ENCODE measurements around the gene OR51G2.

Gene OR51G2

GRCh38 chr11:4891996-4892640 lies 27.0 kb downstream of the OR51G2 start:
- H3K4me3 ChIP-seq (ENCODE audit: low read length): no peak overlapping the region
- peak; percentile 82 for DNase-seq (ENCODE audit: low read depth)
- TF ChIP-seq CTCF (conservative IDR thresholded peaks at IDR 0.05; ENCODE audit: low read length): peak; percentile 28

GRCh38 chr11:4890279-4890678 lies 28.9 kb downstream of the OR51G2 start:
- H3K4me3 ChIP-seq (ENCODE audit: low read length): no peak overlapping the region
- DNase-seq (ENCODE audit: low read depth): no peak
- no peak for TF ChIP-seq CTCF (conservative IDR thresholded peaks at IDR 0.05; ENCODE audit: low read length)

DNA sequence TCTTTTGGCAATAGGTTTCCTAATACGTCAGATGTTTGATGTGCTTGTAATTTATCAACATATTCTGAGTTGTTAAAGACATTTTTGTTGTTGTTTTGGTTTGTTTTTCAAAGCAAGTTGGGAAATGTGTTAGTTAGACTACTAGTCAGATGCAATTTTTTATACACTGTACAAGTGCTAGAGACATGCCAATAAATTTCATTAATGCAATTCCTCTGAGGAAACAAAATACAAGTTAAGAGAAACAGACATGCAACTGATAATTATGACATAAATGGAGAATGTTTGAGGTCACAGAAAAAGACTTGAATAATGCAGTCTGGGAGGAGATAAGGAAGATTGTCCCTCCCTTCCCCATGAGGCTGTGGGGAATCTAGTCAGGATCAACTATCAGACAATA lies 31.6 kb downstream of the OR51G2 start:
- no peak for TF ChIP-seq CTCF (conservative IDR thresholded peaks at IDR 0.05; ENCODE audit: low read length)
- no peak for DNase-seq (ENCODE audit: low read depth)
- no peak overlapping the region for H3K4me3 ChIP-seq (ENCODE audit: low read length)

GRCh38 chr11:4886186-4886585 lies 33.0 kb downstream of the OR51G2 start:
- no peak overlapping the region for H3K4me3 ChIP-seq (ENCODE audit: low read length)

DNA sequence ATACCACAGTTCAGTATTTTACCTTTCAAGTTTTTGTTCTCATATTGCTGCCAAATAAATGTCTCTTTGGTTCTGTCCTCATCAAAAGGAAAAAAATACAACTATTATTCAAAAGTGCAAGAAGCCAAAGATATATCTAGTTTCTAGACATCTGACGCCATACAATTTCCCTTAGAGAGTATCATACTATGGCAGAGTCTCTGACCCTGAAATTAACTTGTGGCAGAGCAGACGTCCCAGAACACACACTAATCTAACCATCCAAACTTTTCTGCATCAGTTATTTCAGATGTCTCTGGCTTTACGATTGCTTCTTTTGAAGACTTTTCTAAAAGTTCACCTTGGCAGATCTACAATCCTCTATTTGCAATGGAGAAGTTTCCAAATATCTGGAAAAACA lies 34.8 kb downstream of the OR51G2 start:
- TF ChIP-seq CTCF (conservative IDR thresholded peaks at IDR 0.05; ENCODE audit: low read length): no peak

More at GRCh38 chr11:4886186-4886585, 33.0 kb downstream of the OR51G2 start:
- TF ChIP-seq CTCF (conservative IDR thresholded peaks at IDR 0.05; ENCODE audit: low read length): no peak
- no peak for DNase-seq (ENCODE audit: low read depth)

DNA sequence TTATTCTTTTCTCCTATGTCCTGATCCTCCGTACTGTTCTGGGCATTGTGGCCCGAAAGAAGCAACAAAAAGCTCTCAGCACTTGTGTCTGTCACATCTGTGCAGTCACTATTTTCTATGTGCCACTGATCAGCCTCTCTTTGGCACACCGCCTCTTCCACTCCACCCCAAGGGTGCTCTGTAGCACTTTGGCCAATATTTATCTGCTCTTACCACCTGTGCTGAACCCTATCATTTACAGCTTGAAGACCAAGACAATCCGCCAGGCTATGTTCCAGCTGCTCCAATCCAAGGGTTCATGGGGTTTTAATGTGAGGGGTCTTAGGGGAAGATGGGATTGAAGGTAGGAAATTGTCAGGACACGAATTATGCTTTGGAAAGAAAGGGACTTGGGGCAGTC lies 36.6 kb downstream of the OR51G2 start:
- no peak overlapping the region for H3K4me3 ChIP-seq (ENCODE audit: low read length)
- no peak for DNase-seq (ENCODE audit: low read depth)
- TF ChIP-seq CTCF (conservative IDR thresholded peaks at IDR 0.05; ENCODE audit: low read length): no peak

More for the DNA sequence above, 34.8 kb downstream of the OR51G2 start:
- H3K4me3 ChIP-seq (ENCODE audit: low read length): no peak overlapping the region
- DNase-seq (ENCODE audit: low read depth): no peak

- no peak within 1 kb of the TSS for H3K4me3 ChIP-seq (ENCODE audit: low read length)
- DNase-seq (ENCODE audit: low read depth): peak; percentile 3
- TF ChIP-seq CTCF (conservative IDR thresholded peaks at IDR 0.05; ENCODE audit: low read length): no peak
Measured at GRCh38 chr11:4881860-4882500, 37.2 kb downstream of the OR51G2 start, which contains the start of gene OR51T1. Gene OR51T1, plus strand, starts transcription at chr11:4881900. Its CDS starts 0 bp downstream, at chr11:4881900.

All from AG10803 (cell line).